HepG2 (cell line): ENCODE results near the gene IL6R. TPM values are rescaled to one million over a fixed set of nuclear protein-coding genes. Genes with fewer than 3 reads are reported as not detected.
A peak's percentile ranks its signal among the peaks of the same experiment; 100 is the strongest.

Source experiments
- ATAC-seq: fragments of 200-7000 bp; cut with Tn5 transposase; 3 replicates; pipeline ENCODE4 v1.9.1; 2020; ENCODE audit warnings: mild to moderate bottlenecking, moderate library complexity
- BruUV-seq: library from RNA; stranded (reverse); fragments of 400-500 nt; replicated peaks from 2 replicates; lab custom pipeline; 2021; lab: Mats Ljungman, UMichigan
- CTCF ChIA-PET: fragments of 300-600 bp; formaldehyde crosslinking; extraction: SDS; loops from one replicate; lab custom pipeline; 2021; ENCODE audit warnings: low total read pairs, inconsistent platforms, low intra/inter-chr PET ratio; lab: Yijun Ruan, JAX
- POLR2A ChIA-PET: fragments of 350-600 bp; sonication (Branson Sonifier 250); formaldehyde crosslinking; loops from one replicate; lab custom pipeline; 2020; ENCODE audit warnings: antibody characterized with exemption, inconsistent platforms; lab: Yijun Ruan, JAX
- DNase-seq: peaks from one replicate; pipeline ENCODE4 v3.0.0-alpha.2; 2015; ENCODE audit warnings: low spot score
- FAIRE-seq: peaks from 3 replicates; lab custom pipeline; 2011; peaks lifted over from hg19 to GRCh38; lab: Jason Lieb, UNC
- H2AFZ ChIP-seq: one replicate; pipeline ENCODE4 v1.6.1; 2011; ENCODE audit warnings: low read length, inconsistent platforms
- H3K27ac ChIP-seq: fragments of 300-600 bp; 3 replicates; pipeline ENCODE4 v1.8.0; 2011; ENCODE audit warnings: mixed run types, mild to moderate bottlenecking, mixed read lengths, low read length, inconsistent platforms; ENCODE audit not compliant: insufficient read depth; ENCODE audit errors: extremely low read length
- H3K27me3 ChIP-seq, 2 experiments: fragments of 200-600 bp in 1 of 2; 2 replicates in 1 of 2; 3 replicates in 1 of 2; pipeline versions ENCODE4 v1.6.0 to v1.8.0; 2011; ENCODE audit warnings: low read length in 2 of 2, mild to moderate bottlenecking in 2 of 2, moderate library complexity in 2 of 2, inconsistent platforms in 1 of 2; ENCODE audit not compliant: insufficient read depth in 2 of 2, control insufficient read depth in 1 of 2
- H3K36me3 ChIP-seq, 2 experiments: fragments of 200-600 bp in 1 of 2; replicated peaks in 1 of 2; 2 replicates in 1 of 2; 3 replicates in 1 of 2; pipeline versions ENCODE4 v1.5.1 to v1.8.0; 2011; ENCODE audit warnings: low read length in 2 of 2, inconsistent platforms in 1 of 2; ENCODE audit not compliant: insufficient read depth in 2 of 2, control insufficient read depth in 1 of 2
- H3K4me1 ChIP-seq: 2 replicates; pipeline ENCODE4 v1.5.1; 2012; ENCODE audit warnings: low read length, inconsistent platforms; ENCODE audit not compliant: insufficient read depth
- H3K4me2 ChIP-seq: 2 replicates; pipeline ENCODE4 v1.6.0; 2011; ENCODE audit warnings: low read depth, low read length, inconsistent platforms
- H3K4me3 ChIP-seq, 3 experiments: fragments of 200-600 bp in 1 of 3; sonication (generic), shearing (Covaris generic) in 1 of 3; replicated peaks in 1 of 3; 2 replicates each; pipeline ENCODE4 v1.5.1; 2011 to 2016; ENCODE audit warnings: low read length in 3 of 3, inconsistent platforms in 2 of 3, low read depth in 2 of 3, mild to moderate bottlenecking in 2 of 3, control low read depth in 1 of 3, mixed read lengths in 1 of 3; ENCODE audit not compliant: insufficient read depth in 1 of 3
- H3K79me2 ChIP-seq: one replicate; pipeline ENCODE4 v1.6.1; 2011; ENCODE audit warnings: low read length, inconsistent platforms; ENCODE audit not compliant: insufficient read depth
- H3K9ac ChIP-seq: 2 replicates; pipeline ENCODE4 v1.6.0; 2011; ENCODE audit warnings: mild to moderate bottlenecking, low read depth, low read length, inconsistent platforms; ENCODE audit not compliant: insufficient read depth
- H3K9me3 ChIP-seq: 2 replicates; pipeline ENCODE4 v1.5.1; 2012; ENCODE audit warnings: mild to moderate bottlenecking, low read length
- H4K20me1 ChIP-seq: 2 replicates; pipeline ENCODE4 v1.6.0; 2011; ENCODE audit warnings: inconsistent platforms, mild to moderate bottlenecking, low read length, moderate library complexity; ENCODE audit not compliant: insufficient read depth
- ASH2L ChIP-seq: fragments of 300-600, 200-600 bp; sonication (generic); IDR thresholded peaks from 2 replicates; pipeline ENCODE4 v1.7.0; 2017; ENCODE audit warnings: low read depth, mild to moderate bottlenecking, moderate library complexity, mixed read lengths, low read length; ENCODE audit not compliant: insufficient read length
- ATRX ChIP-seq: sonication (generic); formaldehyde crosslinking; IDR thresholded peaks from 2 replicates; pipeline ENCODE4 v1.4.0; 2020; ENCODE audit warnings: missing genetic modification reagents, borderline replicate concordance
- CBFB ChIP-seq: sonication (generic); formaldehyde crosslinking; IDR thresholded peaks from 2 replicates; pipeline ENCODE4 v1.4.0; 2020; ENCODE audit warnings: missing genetic modification reagents
- CEBPG ChIP-seq: IDR thresholded peaks from 2 replicates; pipeline ENCODE4 v1.6.1; 2016
- HNRNPLL ChIP-seq: fragments of 200-400 bp; formaldehyde crosslinking; IDR thresholded peaks from 2 replicates; pipeline ENCODE4 v1.6.1; 2017; ENCODE audit warnings: mild to moderate bottlenecking, low read depth, low read length; ENCODE audit not compliant: poor library complexity, severe bottlenecking
- NCOA1 ChIP-seq: sonication (generic); formaldehyde crosslinking; IDR thresholded peaks from 2 replicates; pipeline ENCODE4 v1.9.0; 2021; ENCODE audit warnings: missing genetic modification reagents
- NFKBIZ ChIP-seq: IDR thresholded peaks from 2 replicates; pipeline ENCODE4 v1.6.1; 2018; ENCODE audit warnings: missing genetic modification reagents, missing compliant biosample characterization
- TAF15 ChIP-seq: fragments of 200-400 bp; formaldehyde crosslinking; IDR thresholded peaks from one replicate; pipeline ENCODE4 v1.6.1; 2018; ENCODE audit warnings: mild to moderate bottlenecking, low read depth, low read length; ENCODE audit not compliant: poor library complexity, severe bottlenecking
- ZFP37 ChIP-seq: sonication (generic); formaldehyde crosslinking; IDR thresholded peaks from 2 replicates; pipeline ENCODE4 v1.4.0; 2020; ENCODE audit warnings: missing genetic modification reagents, borderline replicate concordance
- ZNF205 ChIP-seq: IDR thresholded peaks from 2 replicates; pipeline ENCODE4 v1.6.1; 2018; ENCODE audit warnings: missing biosample characterization, missing genetic modification reagents
- ZNF484 ChIP-seq: sonication (generic); formaldehyde crosslinking; IDR thresholded peaks from 2 replicates; pipeline ENCODE4 v1.5.1; 2020; ENCODE audit warnings: mild to moderate bottlenecking, low read depth, missing genetic modification reagents, borderline replicate concordance
- ZNF556 ChIP-seq: sonication (generic); formaldehyde crosslinking; IDR thresholded peaks from 2 replicates; pipeline ENCODE4 v1.4.0; 2020; ENCODE audit warnings: mild to moderate bottlenecking, missing genetic modification reagents, borderline replicate concordance
- ZNF570 ChIP-seq: sonication (generic); formaldehyde crosslinking; IDR thresholded peaks from 2 replicates; pipeline ENCODE4 v1.4.0; 2020; ENCODE audit warnings: mild to moderate bottlenecking, missing genetic modification reagents, borderline replicate concordance
- ZNF75D ChIP-seq: sonication (generic); formaldehyde crosslinking; IDR thresholded peaks from 2 replicates; pipeline ENCODE4 v1.8.1; 2023; ENCODE audit warnings: missing genetic modification reagents, mild to moderate bottlenecking, borderline replicate concordance
- ZNF780A ChIP-seq: sonication (generic); formaldehyde crosslinking; IDR thresholded peaks from 2 replicates; pipeline ENCODE4 v1.8.0; 2022; ENCODE audit warnings: mild to moderate bottlenecking, missing genetic modification reagents, moderate library complexity
- ZNF83 ChIP-seq: sonication (generic); formaldehyde crosslinking; IDR thresholded peaks from 2 replicates; pipeline ENCODE4 v1.4.0; 2020; ENCODE audit warnings: missing genetic modification reagents, mild to moderate bottlenecking, borderline replicate concordance
- ZNF891 ChIP-seq: sonication (generic); formaldehyde crosslinking; IDR thresholded peaks from 2 replicates; pipeline ENCODE4 v1.5.0; 2020; ENCODE audit warnings: mild to moderate bottlenecking, missing genetic modification reagents
- WGBS: methylation state at CpG from one replicate; pipeline ENCODE4 v1.1.6; 2017; ENCODE audit warnings: low lambda C conversion rate; 5-methylcytosine and 5-hydroxymethylcytosine counted together
- in situ Hi-C: cut with HindIII; loops from 2 replicates; pipeline ENCODE4 v1.10.0; 2017; ENCODE audit warnings: low pct_unique_long_range_greater_than_20kb; ENCODE audit not compliant: extremely low pct_ligation_motif_present
- intact Hi-C: fragments of 100-400 bp; cut with micrococcal nuclease; formaldehyde crosslinking; loops from one replicate; pipeline ENCODE4 v1.10.0; 2022; ENCODE audit not compliant: unreplicated experiment
- polyA plus RNA-seq, 8 experiments: library from polyadenylated mRNA; depleted of rRNA in 3 of 8; stranded (reverse) in 7 of 8; unstranded in 1 of 8; fragments of >200 nt; fragmentation: Illumina TruSeq in 4 of 8; extraction: Trizol in 4 of 8; gene quantifications; 2 replicates each; pipeline versions ENCODE4 v1.2.1 to v1.2.3, GENCODE V29; 2011 to 2016; ENCODE audit warnings: low read depth in 4 of 8, missing spikeins in 1 of 8, mixed read lengths in 1 of 8; ENCODE audit not compliant: insufficient read depth in 1 of 8
- total RNA-seq, 5 experiments: library from RNA; depleted of rRNA; stranded (reverse); fragments of >200 nt; fragmentation: Illumina TruSeq; extraction: Trizol; gene quantifications; 2 replicates each; pipeline ENCODE4 v1.2.3, GENCODE V29; 2016; ENCODE audit warnings: low read depth in 1 of 5
- TF ChIP-seq, protein P1 (sequence below): IDR thresholded peaks from 2 replicates; pipeline ENCODE4 v1.6.1; 2016
- TF ChIP-seq, protein P2 (sequence below): sonication (generic); formaldehyde crosslinking; IDR thresholded peaks from 2 replicates; pipeline ENCODE4 v1.4.0; 2020; ENCODE audit warnings: missing genetic modification reagents
- TF ChIP-seq, protein P3 (sequence below): sonication (generic); formaldehyde crosslinking; IDR thresholded peaks from 2 replicates; pipeline ENCODE4 v1.4.0; 2020; ENCODE audit warnings: missing genetic modification reagents, mild to moderate bottlenecking, borderline replicate concordance

Gene IL6R
- total and polyA plus RNA-seq, 2 of the 13 experiments (the other 11 are each of a cell fraction or from before 2014, with no cell fraction given) = 5.0 to 24.5 TPM

DNA sequence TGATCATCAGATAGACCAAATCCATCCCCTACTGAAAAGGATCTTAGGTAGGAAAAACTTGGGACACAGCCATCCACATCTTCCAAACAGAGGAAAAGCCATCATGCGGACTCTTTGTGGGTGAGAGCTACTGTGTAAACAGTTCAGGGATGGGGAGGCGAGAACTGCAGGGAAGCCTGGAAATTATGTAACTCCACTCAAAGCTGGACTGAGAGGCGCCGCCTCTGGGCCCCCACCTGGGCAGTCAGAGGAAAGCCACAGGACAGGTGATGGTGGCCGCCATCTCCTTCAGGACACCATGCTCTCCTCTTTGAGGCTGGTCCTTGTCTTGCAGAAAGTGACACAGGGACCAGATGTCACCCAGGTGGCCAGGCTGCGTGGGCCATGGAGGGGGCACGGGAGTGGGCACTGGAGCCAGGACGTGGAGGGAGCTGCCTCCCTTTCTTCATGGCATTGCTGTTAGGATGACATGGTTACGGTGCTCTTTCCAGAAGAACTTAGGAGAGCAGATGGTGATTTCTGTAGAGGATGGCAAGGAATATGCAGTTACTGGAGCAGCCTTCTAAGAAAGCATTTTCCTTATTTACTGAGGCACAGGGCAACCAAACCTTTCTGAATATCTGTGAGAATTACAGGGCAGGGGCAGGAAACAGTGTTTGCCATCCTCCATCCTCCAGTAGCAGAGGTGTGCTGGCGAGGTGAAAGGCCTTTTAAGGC is 64.9 kb downstream of the IL6R start (continued):
- TF ChIP-seq, protein P1, sequence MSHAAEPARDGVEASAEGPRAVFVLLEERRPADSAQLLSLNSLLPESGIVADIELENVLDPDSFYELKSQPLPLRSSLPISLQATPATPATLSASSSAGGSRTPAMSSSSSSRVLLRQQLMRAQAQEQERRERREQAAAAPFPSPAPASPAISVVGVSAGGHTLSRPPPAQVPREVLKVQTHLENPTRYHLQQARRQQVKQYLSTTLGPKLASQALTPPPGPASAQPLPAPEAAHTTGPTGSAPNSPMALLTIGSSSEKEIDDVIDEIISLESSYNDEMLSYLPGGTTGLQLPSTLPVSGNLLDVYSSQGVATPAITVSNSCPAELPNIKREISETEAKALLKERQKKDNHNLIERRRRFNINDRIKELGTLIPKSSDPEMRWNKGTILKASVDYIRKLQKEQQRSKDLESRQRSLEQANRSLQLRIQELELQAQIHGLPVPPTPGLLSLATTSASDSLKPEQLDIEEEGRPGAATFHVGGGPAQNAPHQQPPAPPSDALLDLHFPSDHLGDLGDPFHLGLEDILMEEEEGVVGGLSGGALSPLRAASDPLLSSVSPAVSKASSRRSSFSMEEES = 0 out of 2 replicates have a peak, but pooled peaks have one; percentile 42

DNA sequence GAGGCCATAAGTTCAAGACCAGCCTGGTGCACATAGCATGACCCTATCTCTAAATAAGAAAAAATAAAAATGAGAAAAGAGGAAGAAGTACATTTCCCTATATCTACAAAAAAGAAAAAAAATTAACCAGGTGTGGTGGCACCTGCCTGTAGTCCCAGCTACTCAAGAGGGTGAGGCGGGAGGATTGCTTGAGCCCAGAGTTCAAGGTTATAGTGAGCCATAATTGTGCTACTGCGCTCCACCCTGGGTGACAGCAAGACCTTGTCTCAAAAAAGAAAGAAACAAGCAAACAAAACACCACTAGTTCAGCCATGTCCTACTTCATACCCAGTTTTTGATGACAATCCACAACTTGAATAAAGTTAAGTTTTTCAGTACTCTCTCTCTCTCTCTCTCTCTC is 66.2 kb downstream of the IL6R start:
- ChIA-PET POLR2A (no interaction called here), CTCF (no interaction called here)
- WGBS = 23% methylated on average over 2 of the region's 2 CpGs
- Histone ChIP-seq H3K36me3 (no peaks in the 10 kb centered on the region), H3K9me3 (no peaks in the 10 kb centered on the region), H3K4me1 (peaks cover 16% of the 10 kb centered on the region), H2AFZ (no peak overlapping the region), H3K4me2 (no peak overlapping the region)
- DNase-seq (no peak), ATAC-seq (no peak)
- in situ Hi-C loops = no loop called here
- TF ChIP-seq ZNF570 (CRISPR knock-in tag) = no peak
- no peak for TF ChIP-seq ZNF556 (CRISPR knock-in tag)
- TF ChIP-seq, protein P2, sequence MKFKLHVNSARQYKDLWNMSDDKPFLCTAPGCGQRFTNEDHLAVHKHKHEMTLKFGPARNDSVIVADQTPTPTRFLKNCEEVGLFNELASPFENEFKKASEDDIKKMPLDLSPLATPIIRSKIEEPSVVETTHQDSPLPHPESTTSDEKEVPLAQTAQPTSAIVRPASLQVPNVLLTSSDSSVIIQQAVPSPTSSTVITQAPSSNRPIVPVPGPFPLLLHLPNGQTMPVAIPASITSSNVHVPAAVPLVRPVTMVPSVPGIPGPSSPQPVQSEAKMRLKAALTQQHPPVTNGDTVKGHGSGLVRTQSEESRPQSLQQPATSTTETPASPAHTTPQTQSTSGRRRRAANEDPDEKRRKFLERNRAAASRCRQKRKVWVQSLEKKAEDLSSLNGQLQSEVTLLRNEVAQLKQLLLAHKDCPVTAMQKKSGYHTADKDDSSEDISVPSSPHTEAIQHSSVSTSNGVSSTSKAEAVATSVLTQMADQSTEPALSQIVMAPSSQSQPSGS (CRISPR knock-in tag) = no peak
- no peak for TF ChIP-seq ZNF891
- TF ChIP-seq ZNF780A (CRISPR knock-in tag) = no peak
- no peak for TF ChIP-seq ZNF484 (CRISPR knock-in tag)
- TF ChIP-seq CEBPG (CRISPR knock-in tag) = no peak
- TF ChIP-seq ZNF205 (CRISPR knock-in tag) = no peak
- TF ChIP-seq, protein P3, sequence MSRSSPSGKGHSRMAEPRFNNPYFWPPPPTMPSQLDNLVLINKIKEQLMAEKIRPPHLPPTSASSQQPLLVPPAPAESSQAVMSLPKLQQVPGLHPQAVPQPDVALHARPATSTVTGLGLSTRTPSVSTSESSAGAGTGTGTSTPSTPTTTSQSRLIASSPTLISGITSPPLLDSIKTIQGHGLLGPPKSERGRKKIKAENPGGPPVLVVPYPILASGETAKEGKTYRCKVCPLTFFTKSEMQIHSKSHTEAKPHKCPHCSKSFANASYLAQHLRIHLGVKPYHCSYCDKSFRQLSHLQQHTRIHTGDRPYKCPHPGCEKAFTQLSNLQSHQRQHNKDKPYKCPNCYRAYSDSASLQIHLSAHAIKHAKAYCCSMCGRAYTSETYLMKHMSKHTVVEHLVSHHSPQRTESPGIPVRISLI = no peak
- TF ChIP-seq ZFP37 = no peak
- no peak for TF ChIP-seq CBFB
- TF ChIP-seq ATRX (CRISPR knock-in tag) = no peak
- TF ChIP-seq ZNF75D (CRISPR knock-in tag) = no peak
- no peak for TF ChIP-seq HNRNPLL
- no peak for TF ChIP-seq ZNF83
- no peak for TF ChIP-seq NFKBIZ (CRISPR knock-in tag)
- TF ChIP-seq ASH2L = no peak
- no peak for TF ChIP-seq TAF15
- no peak for TF ChIP-seq NCOA1 (CRISPR knock-in tag)
- TF ChIP-seq, all 625 proteins: peak for 0
- no peak overlapping the region for H3K9ac ChIP-seq
- H3K79me2 ChIP-seq = no peaks in the 10 kb centered on the region
- no peaks in the 10 kb centered on the region for H4K20me1 ChIP-seq
- no TSS peak for BruUV-seq
- H3K27ac ChIP-seq = no peak overlapping the region
- FAIRE-seq = no peak
- H3K27me3 ChIP-seq = no peaks in the 10 kb centered on the region
- intact Hi-C loops = no loop called here
- H3K4me3 ChIP-seq = no peak overlapping the region
